ENCODE data around the gene ADIPOR2.
"Not testable (repeated sequence)": the region's sequence is repeated elsewhere in the genome, so short reads cannot be mapped to it uniquely, and the experiment has no call there.

Gene ADIPOR2

DNA sequence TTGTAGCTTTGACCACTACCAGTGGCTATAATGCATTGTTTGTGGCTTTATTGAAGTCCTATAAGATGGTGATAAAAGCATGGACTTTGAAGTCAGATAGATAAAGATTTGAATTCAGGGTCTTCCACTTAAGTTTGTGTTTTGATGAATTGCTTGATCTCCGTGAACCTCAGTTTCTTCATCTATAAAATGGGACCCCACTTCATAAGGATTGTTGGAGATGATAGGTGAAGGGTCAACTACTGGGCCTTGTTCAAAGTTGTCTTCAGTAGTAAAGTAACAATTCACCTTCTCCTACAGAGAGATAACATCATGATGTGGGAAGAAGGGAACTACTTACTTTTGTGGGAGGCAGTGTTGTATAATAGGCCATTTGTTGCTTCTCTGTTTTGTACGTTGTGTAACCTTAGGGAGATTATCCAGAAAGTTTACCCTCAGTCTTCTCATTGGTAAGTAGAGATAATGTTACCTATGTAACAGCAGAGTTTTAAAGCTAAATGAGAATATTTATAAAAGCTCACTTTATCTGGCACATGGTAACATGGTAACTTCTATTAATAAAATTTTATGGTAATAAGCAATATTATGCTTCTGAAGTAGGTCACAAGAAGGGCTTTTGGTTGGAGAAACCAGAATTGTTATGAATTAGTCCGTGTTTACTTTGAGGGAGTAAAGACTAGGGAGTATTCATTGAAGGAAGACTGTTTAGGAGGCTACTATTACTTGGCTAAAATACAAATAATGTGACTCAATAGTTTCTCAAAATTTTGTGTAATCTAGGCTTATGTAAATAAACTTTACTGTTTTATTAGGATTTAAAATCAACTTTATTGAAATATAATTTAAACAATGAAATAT lies 15.1 kb downstream of the ADIPOR2 start:
- DNase-seq, result no peak

GRCh38 chr12:1706632-1706980 lies 15.7 kb downstream of the ADIPOR2 start:
- no peak for DNase-seq

GRCh38 chr12:1707051-1707450 lies 16.2 kb downstream of the ADIPOR2 start:
- DNase-seq, result no peak

DNA sequence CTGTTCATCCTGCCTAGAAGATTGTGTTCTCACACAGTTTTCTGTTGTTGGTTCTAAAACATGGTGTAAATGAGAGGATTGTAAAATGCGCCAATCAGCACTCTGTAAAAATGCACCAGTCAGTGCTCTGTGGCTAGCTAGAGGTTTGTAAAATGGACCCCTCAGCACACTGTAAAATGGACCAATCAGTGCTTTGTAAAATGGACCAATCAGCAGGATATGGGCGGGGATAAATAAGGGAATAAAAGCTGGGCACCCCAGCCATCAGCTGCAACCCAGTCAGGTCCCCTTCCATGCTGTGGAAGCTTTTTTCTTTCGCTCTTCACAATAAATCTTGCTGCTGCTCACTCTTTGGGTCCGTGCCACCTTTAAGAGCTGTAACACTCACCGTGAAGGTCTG lies 19.1 kb downstream of the ADIPOR2 start:
- DNase-seq, result not testable (repeated sequence)

- DNase-seq, result not testable (repeated sequence)
Measured at GRCh38 chr12:1710870-1711269, 20.0 kb downstream of the ADIPOR2 start.

- not testable (repeated sequence) for DNase-seq
Measured at GRCh38 chr12:1711536-1712211, 20.8 kb downstream of the ADIPOR2 start.

DNA sequence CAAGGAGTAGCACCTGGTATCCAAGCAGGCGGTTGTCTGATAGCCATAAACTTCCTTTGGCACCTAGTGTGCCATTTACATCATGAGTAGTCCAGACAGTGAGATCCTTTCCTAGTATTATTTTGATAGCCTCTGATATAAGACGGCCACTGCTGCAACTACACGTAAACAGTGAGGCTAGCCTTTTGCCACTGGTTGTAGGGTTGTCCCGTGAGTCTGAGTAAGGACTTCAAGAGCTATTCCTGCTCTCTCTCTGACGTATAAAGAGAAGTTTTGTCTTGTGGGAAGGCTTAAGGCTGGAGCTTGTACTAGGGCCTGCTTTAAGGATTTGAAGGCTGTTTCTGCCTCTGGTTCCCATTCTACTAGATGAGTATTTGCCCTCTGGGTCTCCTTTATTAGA lies 21.4 kb downstream of the ADIPOR2 start:
- not testable (repeated sequence) for DNase-seq

DNA sequence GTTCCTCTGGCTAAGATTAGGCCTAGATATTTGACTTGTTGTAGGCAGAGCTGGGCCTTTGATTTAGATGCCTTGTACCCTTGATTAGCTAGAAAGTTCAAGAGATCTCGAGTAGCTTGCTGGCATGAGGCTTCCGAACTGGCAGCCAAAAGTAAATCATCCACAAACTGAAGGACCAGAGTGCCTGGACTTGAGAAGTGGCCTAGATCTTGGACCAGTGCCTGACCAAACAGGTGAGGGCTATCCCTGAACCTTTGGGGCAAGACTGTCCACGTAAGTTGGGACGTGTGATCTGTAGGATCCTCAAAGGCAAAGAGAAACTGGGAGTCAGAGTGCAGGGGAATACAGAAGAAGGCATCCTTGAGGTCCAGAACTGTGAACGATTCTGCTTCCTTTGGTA lies 22.0 kb downstream of the ADIPOR2 start:
- DNase-seq, result not testable (repeated sequence)

GRCh38 chr12:1713783-1714348 lies 23.0 kb downstream of the ADIPOR2 start:
- not testable (repeated sequence) for DNase-seq

DNA sequence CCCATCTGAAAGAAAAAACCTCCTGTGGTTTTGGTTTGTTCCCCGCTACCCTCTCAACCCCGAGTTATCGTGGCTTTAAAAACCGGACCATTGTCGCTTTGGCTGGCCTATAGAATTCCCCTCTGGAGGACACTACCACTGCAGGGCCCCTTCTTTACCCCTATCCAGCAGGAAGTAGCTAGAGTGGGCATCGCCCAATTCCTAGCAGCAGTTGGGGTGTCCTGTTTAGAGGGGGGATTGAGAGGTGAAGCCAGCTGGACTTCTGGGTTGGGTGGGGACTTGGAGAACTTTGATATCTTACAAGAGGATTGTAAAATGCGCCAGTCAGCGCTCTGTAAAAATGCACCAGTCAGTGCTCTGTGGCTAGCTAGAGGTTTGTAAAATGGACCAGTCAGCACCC lies 24.6 kb downstream of the ADIPOR2 start:
- not testable (repeated sequence) for DNase-seq

- DNase-seq, result no peak
Measured at GRCh38 chr12:1716215-1716862, 25.5 kb downstream of the ADIPOR2 start.

GRCh38 chr12:1716911-1717310 lies 26.0 kb downstream of the ADIPOR2 start:
- DNase-seq, result no peak

- no peak for DNase-seq
Measured at GRCh38 chr12:1719139-1719538, 28.3 kb downstream of the ADIPOR2 start.

- DNase-seq, result no peak
Measured at GRCh38 chr12:1720494-1720893, 29.6 kb downstream of the ADIPOR2 start.

GRCh38 chr12:1723721-1724120 lies 32.9 kb downstream of the ADIPOR2 start:
- no peak for DNase-seq

DNA sequence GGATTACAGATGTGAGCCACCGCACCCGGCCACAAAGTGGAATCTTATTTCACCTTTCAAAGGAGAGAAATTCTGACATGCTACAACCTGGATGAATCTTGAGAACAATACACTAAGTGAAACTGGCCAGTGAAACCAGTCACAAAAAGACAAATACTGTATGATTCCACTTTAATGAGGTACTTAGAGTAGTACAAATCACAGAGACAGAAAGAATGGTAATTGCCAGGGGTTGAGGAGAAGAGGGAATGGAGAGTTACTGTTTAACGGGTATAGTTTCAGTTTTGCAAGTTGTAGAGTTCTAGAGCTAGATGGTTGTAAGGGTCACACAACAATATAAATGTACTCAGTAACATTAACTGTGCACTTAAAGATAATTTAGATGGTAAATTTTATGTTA lies 33.4 kb downstream of the ADIPOR2 start:
- no peak for DNase-seq

DNA sequence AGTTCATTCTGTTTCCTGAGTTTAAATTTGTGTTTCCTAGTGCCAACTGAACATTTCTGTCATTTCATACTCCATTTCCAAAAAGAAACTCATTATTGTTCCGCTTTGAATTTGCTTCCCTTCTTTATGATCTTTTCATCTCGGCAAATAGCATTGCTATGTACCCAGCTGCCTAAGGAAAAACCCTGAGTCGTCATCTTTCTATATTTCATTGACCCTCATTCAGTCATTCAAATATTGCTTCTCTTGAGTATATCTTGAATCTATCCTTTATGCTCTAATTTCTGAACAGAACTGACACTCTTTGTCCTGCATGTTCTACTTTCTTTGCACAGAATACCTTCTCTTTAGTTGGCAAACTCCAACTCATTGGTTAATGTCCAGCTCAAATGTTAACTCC lies 35.9 kb downstream of the ADIPOR2 start:
- no peak for DNase-seq

GRCh38 chr12:1728824-1729223 lies 38.0 kb downstream of the ADIPOR2 start:
- DNase-seq, result no peak

DNA sequence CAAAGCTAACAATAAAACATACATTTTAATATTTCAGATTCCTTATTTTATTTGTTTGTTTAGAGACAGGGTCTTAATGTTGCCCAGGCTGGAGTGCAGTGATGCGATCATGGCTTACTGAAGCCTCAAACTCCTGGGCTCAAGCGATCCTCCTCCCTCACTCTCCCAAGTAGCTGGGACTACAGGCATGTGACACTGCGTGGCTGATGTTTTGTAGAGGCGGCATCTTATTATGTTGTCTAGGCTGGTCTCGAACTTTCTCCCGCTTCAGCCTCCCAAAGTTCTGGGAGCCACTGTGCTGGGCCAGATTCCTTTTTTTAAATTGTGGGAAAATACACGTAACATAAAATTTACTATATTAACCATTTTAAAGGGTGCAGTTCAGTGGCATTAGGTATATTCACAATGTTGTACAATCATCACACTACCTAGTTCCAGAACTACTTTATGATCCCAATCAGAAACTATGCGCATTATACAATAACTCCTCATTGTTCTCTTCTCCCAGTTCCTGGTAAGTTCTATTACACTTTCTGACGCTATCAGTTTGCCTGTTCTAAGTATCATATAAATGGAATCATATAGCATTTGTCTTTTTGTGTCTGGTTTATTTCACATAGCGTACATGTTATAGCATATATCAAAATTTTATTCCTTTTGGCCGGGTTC lies 40.3 kb downstream of the ADIPOR2 start:
- DNase-seq, result no peak

- not testable (repeated sequence) for DNase-seq
Measured at GRCh38 chr12:1731688-1732078, 40.8 kb downstream of the ADIPOR2 start.

DNA sequence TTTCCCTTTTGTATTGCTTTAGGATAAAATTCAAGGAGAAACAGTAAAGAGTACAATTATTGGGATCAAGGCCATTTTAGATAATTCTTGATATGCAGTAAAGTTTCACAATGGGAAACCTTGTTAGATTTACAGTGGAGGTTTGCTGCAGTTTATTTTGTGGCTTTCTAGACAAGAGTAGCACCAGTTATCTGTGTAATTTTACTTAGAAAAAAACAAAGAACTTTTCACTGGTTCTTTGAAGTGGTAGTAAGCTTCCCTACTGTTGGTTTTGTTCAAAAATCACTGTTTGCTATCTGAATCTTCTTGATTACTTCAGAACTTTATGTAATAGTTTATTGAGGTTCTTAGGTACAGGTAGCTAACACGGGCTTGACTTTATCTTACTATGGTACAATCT lies 42.0 kb downstream of the ADIPOR2 start:
- no peak for DNase-seq

GRCh38 chr12:1733712-1734111 lies 42.8 kb downstream of the ADIPOR2 start:
- not testable (repeated sequence) for DNase-seq
